K562 (cell line): Measurements from ENCODE around the gene EIF3I. TPM values are rescaled to one million over a fixed set of nuclear protein-coding genes. Genes with fewer than 3 reads are reported as not detected.

Experiments used
- ADNP ChIP-seq: fragments of 200-800 bp; sonication (Bioruptor generic); IDR thresholded peaks from 2 replicates; pipeline ENCODE4 v1.6.1; 2016; ENCODE audit warnings: missing genetic modification characterization, missing compliant biosample characterization
- BRF1 ChIP-seq: IDR thresholded peaks from 3 replicates; pipeline ENCODE4 v1.6.1; 2011; ENCODE audit warnings: borderline replicate concordance, mild to moderate bottlenecking; ENCODE audit not compliant: insufficient read length; ENCODE audit errors: extremely low read depth
- CLOCK ChIP-seq: fragments of 250-450 bp; sonication (Bioruptor Pico); IDR thresholded peaks from 2 replicates; pipeline ENCODE4 v1.4.0; 2020; ENCODE audit warnings: mild to moderate bottlenecking, moderate library complexity, borderline replicate concordance
- DEAF1 ChIP-seq: fragments of 450-650 bp; formaldehyde crosslinking; IDR thresholded peaks from 2 replicates; pipeline ENCODE4 v1.4.0; 2020; ENCODE audit warnings: mild to moderate bottlenecking, moderate library complexity
- GABPB2 ChIP-seq: fragments of 250-450 bp; sonication (Bioruptor Pico); conservative IDR thresholded peaks from 2 replicates; pipeline ENCODE4 v1.5.1; 2021; ENCODE audit warnings: mild to moderate bottlenecking
- HINFP ChIP-seq: fragments of 450-650 bp; conservative IDR thresholded peaks from 2 replicates; pipeline ENCODE4 v1.6.1; 2016; ENCODE audit warnings: missing genetic modification characterization, low read depth, mild to moderate bottlenecking, control low read depth, missing compliant biosample characterization
- PHF21A ChIP-seq: fragments of 450-650 bp; IDR thresholded peaks from 2 replicates; pipeline ENCODE4 v1.6.1; 2017; ENCODE audit warnings: low read depth, borderline replicate concordance
- RB1 ChIP-seq: fragments of 450-650 bp; IDR thresholded peaks from 2 replicates; pipeline ENCODE4 v1.6.1; 2017; ENCODE audit warnings: low read depth, mild to moderate bottlenecking
- RFX5 ChIP-seq: IDR thresholded peaks from 2 replicates; pipeline ENCODE4 v1.6.1; 2011; ENCODE audit warnings: low read depth, mild to moderate bottlenecking, improper control_type of control experiment, low read length
- RUNX1 ChIP-seq: sonication (generic); IDR thresholded peaks from 2 replicates; pipeline ENCODE4 v1.6.1; 2016; ENCODE audit warnings: antibody characterized with exemption, low read depth
- YY1 ChIP-seq, 3 experiments: IDR thresholded peaks; 2 replicates each; pipeline ENCODE4 v1.6.1; 2011; ENCODE audit warnings: low read length in 2 of 3, mild to moderate bottlenecking in 2 of 3, moderate library complexity in 2 of 3, borderline replicate concordance in 1 of 3, control low read depth in 1 of 3, low read depth in 1 of 3; ENCODE audit not compliant: insufficient read depth in 3 of 3, insufficient replicate concordance in 2 of 3, control insufficient read depth in 1 of 3, insufficient read length in 1 of 3; ENCODE audit errors: extremely low read depth in 1 of 3
- ZBTB11 ChIP-seq, 3 experiments: fragments of 200-800 bp in 1 of 3; fragments of 250-450 bp in 1 of 3; fragments of 450-650 bp in 1 of 3; sonication (Bioruptor Pico) in 1 of 3; sonication (Bioruptor generic) in 1 of 3; formaldehyde crosslinking in 1 of 3; IDR thresholded peaks; 2 replicates each; pipeline versions ENCODE4 v1.6.1 to v1.8.0; 2016 to 2022; ENCODE audit warnings: mild to moderate bottlenecking in 2 of 3, missing genetic modification characterization in 2 of 3, missing compliant biosample characterization in 1 of 3, moderate library complexity in 1 of 3
- ZNF586 ChIP-seq: fragments of 450-650 bp; formaldehyde crosslinking; conservative IDR thresholded peaks from 2 replicates; pipeline ENCODE4 v1.4.0; 2020; ENCODE audit warnings: mild to moderate bottlenecking, moderate library complexity
- ZNF77 ChIP-seq: fragments of 250-450 bp; sonication (Bioruptor Pico); IDR thresholded peaks from 2 replicates; pipeline ENCODE4 v1.5.0; 2020
- ZSCAN32 ChIP-seq: fragments of 450-650 bp; formaldehyde crosslinking; IDR thresholded peaks from 2 replicates; pipeline ENCODE4 v1.4.0; 2020; ENCODE audit warnings: mild to moderate bottlenecking, moderate library complexity
- polyA plus RNA-seq, 8 experiments: library from polyadenylated mRNA; depleted of rRNA in 4 of 8; stranded (reverse) in 5 of 8; unstranded in 3 of 8; fragments of >200 nt; fragmentation: Nextera tagmentation in 2 of 8; fragmentation: Illumina TruSeq in 1 of 8; extraction: Ambion mirVana in 2 of 8; extraction: Trizol in 1 of 8; gene quantifications; 2 replicates each; pipeline versions ENCODE4 v1.2.1 to v1.2.3, GENCODE V29; 2011 to 2014; ENCODE audit warnings: inconsistent platforms in 1 of 8, missing spikeins in 1 of 8
- total RNA-seq, 7 experiments: library from RNA; depleted of rRNA in 6 of 7; stranded (reverse); fragments of >200 nt in 6 of 7; fragmentation: Illumina TruSeq in 2 of 7; extraction: Trizol in 2 of 7; gene quantifications; 2 replicates each; pipeline versions ENCODE4 v1.2.1 to v1.2.3, GENCODE V29; 2011 to 2021; ENCODE audit warnings: low replicate concordance in 1 of 7

EIF3I gene
- total and polyA plus RNA-seq, 9 of the 15 experiments (the other 6 are each of a cell fraction or from before 2014, with no cell fraction given), result 414 to 1,526 (median 635) TPM

GRCh38 chr1:32205401-32206370, 16.5 kb upstream of the EIF3I start, which contains the start of gene IQCC (continued):
- TF ChIP-seq YY1 (IDR thresholded peaks at IDR 0.05; ENCODE audit: borderline replicate concordance in 1 of 3, control insufficient read depth in 1 of 3, extremely low read depth in 1 of 3, insufficient read depth in 3 of 3, insufficient read length in 1 of 3, insufficient replicate concordance in 2 of 3, low read depth in 1 of 3, low read length in 2 of 3) (peak in 2 of 3 experiments; percentile 78 to 90), PHF21A (no peak; the same call in 1 of the 2 replicates), RFX5 (no peak), ZSCAN32 (CRISPR knock-in tag) (no peak), ADNP (tag) (no peak), HINFP (tag) (no peak), CLOCK (CRISPR knock-in tag) (no peak), ZNF586 (no peak), RB1 (peak; percentile 99), ZNF77 (CRISPR knock-in tag) (no peak), RUNX1 (no peak), BRF1 (no peak), DEAF1 (CRISPR knock-in tag) (no peak), ZBTB11 (CRISPR knock-in tag; IDR thresholded peaks at IDR 0.05) (no peak), GABPB2 (no peak)
